OCI-LY3 (cell line): ENCODE measurements around the gene GTPBP6.

ENCODE experiments used
- EZH2phosphoT487 ChIP-seq: fragments of 200-600 bp; shearing (Covaris generic); IDR thresholded peaks from 2 replicates; pipeline ENCODE4 v1.6.1; 2018; ENCODE audit warnings: antibody characterized with exemption, mixed run types, low read depth
- TF ChIP-seq, protein P1 (sequence below): fragments of 200-600, 300-600 bp; sonication (generic); IDR thresholded peaks from 2 replicates; pipeline ENCODE4 v1.5.1; 2014; ENCODE audit warnings: antibody characterized with exemption, low read length, low read depth

DNA sequence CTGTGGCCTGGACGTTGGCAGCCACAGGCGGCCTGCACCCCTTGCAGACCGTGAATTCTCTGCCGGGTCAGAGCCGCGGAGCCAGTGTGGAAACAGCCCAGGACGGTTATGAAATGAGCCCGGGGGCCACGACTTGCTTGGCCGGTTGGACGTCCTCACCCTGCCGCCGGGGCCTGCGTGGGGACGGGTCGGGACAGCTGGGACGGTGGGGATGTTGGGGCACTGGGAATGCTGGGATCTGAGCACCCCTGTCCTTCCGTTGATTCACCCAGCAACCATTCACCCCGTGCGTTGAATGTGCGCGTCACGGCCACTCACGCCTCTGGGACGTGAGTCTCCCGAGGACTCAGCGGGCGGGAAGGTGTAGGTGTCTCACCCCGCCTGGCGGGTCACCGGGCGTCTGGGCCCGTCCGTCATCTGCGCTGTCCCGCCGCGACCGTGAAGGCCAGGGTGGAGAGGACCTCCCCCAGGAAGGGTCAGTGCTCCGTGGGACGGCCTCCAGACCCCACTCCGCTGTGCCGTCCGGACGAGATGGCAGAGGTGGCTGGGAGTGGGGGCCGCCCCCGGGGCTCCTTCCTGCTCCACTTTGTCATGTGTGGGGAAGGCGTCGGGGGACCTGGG, 41.9 kb downstream of the GTPBP6 start:
- TF ChIP-seq, protein P1, sequence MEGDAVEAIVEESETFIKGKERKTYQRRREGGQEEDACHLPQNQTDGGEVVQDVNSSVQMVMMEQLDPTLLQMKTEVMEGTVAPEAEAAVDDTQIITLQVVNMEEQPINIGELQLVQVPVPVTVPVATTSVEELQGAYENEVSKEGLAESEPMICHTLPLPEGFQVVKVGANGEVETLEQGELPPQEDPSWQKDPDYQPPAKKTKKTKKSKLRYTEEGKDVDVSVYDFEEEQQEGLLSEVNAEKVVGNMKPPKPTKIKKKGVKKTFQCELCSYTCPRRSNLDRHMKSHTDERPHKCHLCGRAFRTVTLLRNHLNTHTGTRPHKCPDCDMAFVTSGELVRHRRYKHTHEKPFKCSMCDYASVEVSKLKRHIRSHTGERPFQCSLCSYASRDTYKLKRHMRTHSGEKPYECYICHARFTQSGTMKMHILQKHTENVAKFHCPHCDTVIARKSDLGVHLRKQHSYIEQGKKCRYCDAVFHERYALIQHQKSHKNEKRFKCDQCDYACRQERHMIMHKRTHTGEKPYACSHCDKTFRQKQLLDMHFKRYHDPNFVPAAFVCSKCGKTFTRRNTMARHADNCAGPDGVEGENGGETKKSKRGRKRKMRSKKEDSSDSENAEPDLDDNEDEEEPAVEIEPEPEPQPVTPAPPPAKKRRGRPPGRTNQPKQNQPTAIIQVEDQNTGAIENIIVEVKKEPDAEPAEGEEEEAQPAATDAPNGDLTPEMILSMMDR = no peak
- TF ChIP-seq EZH2phosphoT487 = no peak
